ENCODE measurements around the gene GJA3.
"Not testable (repeated sequence)": the region's sequence is repeated elsewhere in the genome, so short reads cannot be mapped to it uniquely, and the experiment has no call there.

GJA3 gene

GRCh38 chr13:20181188-20181587 is 20.3 kb upstream of the GJA3 start:
- no peak for DNase-seq

GRCh38 chr13:20178156-20178555 is 17.3 kb upstream of the GJA3 start:
- no peak for DNase-seq

- DNase-seq = no peak
Observed at GRCh38 chr13:20177049-20177831, 16.4 kb upstream of the GJA3 start.

- DNase-seq = no peak
Observed at GRCh38 chr13:20175907-20176652, 15.2 kb upstream of the GJA3 start.

- DNase-seq = no peak
Observed at GRCh38 chr13:20175406-20175794, 14.5 kb upstream of the GJA3 start.

- no peak for DNase-seq
Observed at GRCh38 chr13:20174656-20175405, 14.0 kb upstream of the GJA3 start.

- DNase-seq = no peak
Observed at GRCh38 chr13:20173116-20173746, 12.4 kb upstream of the GJA3 start.

- DNase-seq = no peak
Observed at GRCh38 chr13:20171364-20171763, 10.5 kb upstream of the GJA3 start.

GRCh38 chr13:20170921-20171320 is 10.1 kb upstream of the GJA3 start:
- DNase-seq = no peak

GRCh38 chr13:20168396-20168795 is 7.5 kb upstream of the GJA3 start:
- DNase-seq = no peak

GRCh38 chr13:20165417-20166257 is 4.8 kb upstream of the GJA3 start:
- no peak for DNase-seq

- no peak for DNase-seq
Observed at GRCh38 chr13:20161951-20162300, 1.1 kb upstream of the GJA3 start.

- DNase-seq = no peak
Observed at GRCh38 chr13:20161275-20161950, 561 bp upstream of the GJA3 start.

GRCh38 chr13:20159646-20160305 is 1.1 kb downstream of the GJA3 start:
- no peak for DNase-seq

GRCh38 chr13:20157151-20157796 is 3.6 kb downstream of the GJA3 start:
- no peak for DNase-seq

GRCh38 chr13:20156702-20157101 is 4.2 kb downstream of the GJA3 start:
- DNase-seq = no peak

GRCh38 chr13:20153290-20153689 is 7.6 kb downstream of the GJA3 start:
- DNase-seq = not testable (repeated sequence)

- no peak for DNase-seq
Observed at GRCh38 chr13:20151612-20152011, 9.2 kb downstream of the GJA3 start.

GRCh38 chr13:20151016-20151415 is 9.8 kb downstream of the GJA3 start:
- DNase-seq = no peak

- DNase-seq = no peak
Observed at GRCh38 chr13:20150561-20150960, 10.3 kb downstream of the GJA3 start.

- DNase-seq = no peak
Observed at GRCh38 chr13:20149762-20150161, 11.1 kb downstream of the GJA3 start.

All from NCI-H1417 treated with DMSO at 0.1 percent for 48 hours (cell line).